ENCODE measurements around the gene VWA2. TPM values are rescaled to one million over a fixed set of nuclear protein-coding genes. Genes with fewer than 3 reads are reported as not detected.

VWA2 gene
- total and polyA plus RNA-seq, 4 donors: 1.6 to 18.3 (median 8.4) TPM

- no peak overlapping the region for H3K9ac ChIP-seq (ENCODE audit: insufficient read depth in 1 of 2, low read length in 2 of 2)
- H3K4me1 ChIP-seq (ENCODE audit: control insufficient read depth in 5 of 5, insufficient read depth in 5 of 5, low read length in 5 of 5): peaks cover 0 to 9% (median 8%) of the 10 kb centered on the region in 5 donors
- DNase-seq: no peak
- WGBS, 2 donors: 96 to 99% methylated on average over 9 of the region's 9 CpGs
- no peaks in the 10 kb centered on the region for H3K27me3 ChIP-seq (ENCODE audit: control insufficient read depth in 3 of 3, insufficient read depth in 3 of 3, low read length in 2 of 3)
- peaks cover 4 to 28% (median 17%) of the 10 kb centered on the region in 4 donors for H3K36me3 ChIP-seq (ENCODE audit: control insufficient read depth in 4 of 4, insufficient read depth in 4 of 4, low read length in 4 of 4)
- ATAC-seq (ENCODE audit: insufficient read depth, low FRiP score): no peak
- TF ChIP-seq CTCF (IDR thresholded peaks at IDR 0.05; ENCODE audit: control extremely low read depth, extremely low read depth): no peak
- H3K9me3 ChIP-seq (ENCODE audit: control insufficient read depth in 4 of 4, insufficient read depth in 3 of 4, low read length in 3 of 4): peaks cover 0 to 5% (median 3%) of the 10 kb centered on the region in 4 donors
- no peak overlapping the region for H3K27ac ChIP-seq (ENCODE audit: low read depth in 1 of 2, low read length in 1 of 2)
- H3K4me3 ChIP-seq: no peak overlapping the region
Observed at GRCh38 chr10:114301177-114301576, 62.1 kb downstream of the VWA2 start.

GRCh38 chr10:114301951-114302710 is 63.1 kb downstream of the VWA2 start:
- no peak for ATAC-seq (ENCODE audit: insufficient read depth, low FRiP score)
- Histone ChIP-seq H3K4me3 (no peak overlapping the region), H3K27me3 (ENCODE audit: control insufficient read depth in 3 of 3, insufficient read depth in 3 of 3, low read length in 2 of 3) (no peaks in the 10 kb centered on the region), H3K9ac (ENCODE audit: insufficient read depth in 1 of 2, low read length in 2 of 2) (no peak overlapping the region), H3K9me3 (ENCODE audit: control insufficient read depth in 4 of 4, insufficient read depth in 3 of 4, low read length in 3 of 4) (no peaks in the 10 kb centered on the region), H3K36me3 (ENCODE audit: control insufficient read depth in 4 of 4, insufficient read depth in 4 of 4, low read length in 4 of 4) (peaks cover 0 to 20% (median 12%) of the 10 kb centered on the region in 4 donors), H3K4me1 (ENCODE audit: control insufficient read depth in 5 of 5, insufficient read depth in 5 of 5, low read length in 5 of 5) (peaks cover 0 to 9% (median 8%) of the 10 kb centered on the region in 5 donors), H3K27ac (ENCODE audit: low read depth in 1 of 2, low read length in 1 of 2) (no peak overlapping the region)
- no peak for TF ChIP-seq CTCF (IDR thresholded peaks at IDR 0.05; ENCODE audit: control extremely low read depth, extremely low read depth)
- DNase-seq: no peak
- WGBS, 2 donors: 62 to 74% methylated on average over 14 of the region's 14 CpGs

GRCh38 chr10:114303556-114303955 is 64.5 kb downstream of the VWA2 start:
- Histone ChIP-seq H3K27me3 (ENCODE audit: control insufficient read depth in 3 of 3, insufficient read depth in 3 of 3, low read length in 2 of 3) (no peaks in the 10 kb centered on the region), H3K36me3 (ENCODE audit: control insufficient read depth in 4 of 4, insufficient read depth in 4 of 4, low read length in 4 of 4) (peaks cover 0 to 16% (median 6%) of the 10 kb centered on the region in 4 donors), H3K4me1 (ENCODE audit: control insufficient read depth in 5 of 5, insufficient read depth in 5 of 5, low read length in 5 of 5) (peaks cover 0 to 14% (median 8%) of the 10 kb centered on the region in 5 donors), H3K27ac (ENCODE audit: low read depth in 1 of 2, low read length in 1 of 2) (no peak overlapping the region), H3K9me3 (ENCODE audit: control insufficient read depth in 4 of 4, insufficient read depth in 3 of 4, low read length in 3 of 4) (no peaks in the 10 kb centered on the region), H3K4me3 (no peak overlapping the region), H3K9ac (ENCODE audit: insufficient read depth in 1 of 2, low read length in 2 of 2) (no peak overlapping the region)
- DNase-seq: no peak
- WGBS, 2 donors: 68 to 70% methylated on average over 10 of the region's 10 CpGs
- TF ChIP-seq CTCF (IDR thresholded peaks at IDR 0.05; ENCODE audit: control extremely low read depth, extremely low read depth): no peak
- ATAC-seq (ENCODE audit: insufficient read depth, low FRiP score): no peak
